GM21723 (cell line): ENCODE data around the gene ANK2.
"Not testable (repeated sequence)": the region's sequence is repeated elsewhere in the genome, so short reads cannot be mapped to it uniquely, and the experiment has no call there.

ENCODE experiments used
- ATAC-seq: cut with Tn5 transposase; IDR thresholded peaks from one replicate; pipeline ENCODE4 v1.9.1; 2021; ENCODE audit warnings: mild to moderate bottlenecking, moderate library complexity; ENCODE audit not compliant: unreplicated experiment

ANK2 gene

DNA sequence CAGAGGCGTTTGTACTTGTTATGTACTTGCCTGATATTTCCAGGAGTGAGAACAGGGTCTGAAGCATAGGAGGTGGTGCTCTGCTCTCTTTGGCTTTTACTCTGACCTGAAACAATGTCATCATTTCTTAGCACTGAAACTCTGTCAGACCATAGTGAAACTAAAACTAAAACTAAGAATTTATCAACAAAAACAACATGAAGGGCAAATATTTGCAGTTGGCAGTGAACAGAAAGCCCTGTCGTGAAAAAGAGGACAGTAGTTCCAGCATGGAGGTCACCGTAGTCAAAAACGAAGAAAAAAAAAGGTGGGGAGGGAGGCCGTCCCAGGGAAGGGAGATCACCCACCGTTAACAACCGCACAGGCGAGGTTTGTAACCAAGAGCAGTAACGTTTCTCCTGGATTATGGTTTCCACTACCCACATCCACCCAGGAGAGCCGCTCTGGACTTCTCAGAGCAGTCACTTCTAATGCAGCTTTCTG is 97.5 kb downstream of the ANK2 start:
- ATAC-seq, result peak; percentile 71

DNA sequence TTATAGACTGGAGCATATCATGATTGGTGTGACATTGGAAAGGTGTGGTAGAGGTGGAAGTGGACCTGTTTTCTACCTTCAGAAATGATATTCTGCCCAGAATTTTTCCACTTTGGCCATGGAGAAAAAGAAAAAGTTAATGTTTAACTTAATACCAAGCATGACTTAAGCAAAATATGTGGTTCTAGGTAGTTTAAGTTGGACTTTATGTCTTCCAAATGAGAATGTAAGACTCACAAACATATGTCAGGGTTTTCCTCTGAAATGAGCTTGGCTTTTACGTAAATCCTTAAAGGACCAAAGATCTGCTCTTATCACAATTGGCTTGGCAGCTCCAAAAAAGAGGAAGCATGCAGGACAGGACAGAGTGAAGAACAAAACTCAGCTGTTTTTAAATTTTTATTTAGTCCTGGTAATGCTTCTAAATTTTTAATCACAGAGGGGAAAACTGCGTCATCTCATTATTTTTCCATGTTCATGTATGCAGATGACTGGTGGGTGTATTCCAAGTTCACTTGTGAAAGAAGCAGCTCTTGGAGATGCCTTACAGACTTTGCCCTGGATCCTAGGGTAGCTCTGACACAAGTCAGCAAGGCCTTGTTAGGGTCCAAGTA is 98.2 kb downstream of the ANK2 start:
- no peak for ATAC-seq

DNA sequence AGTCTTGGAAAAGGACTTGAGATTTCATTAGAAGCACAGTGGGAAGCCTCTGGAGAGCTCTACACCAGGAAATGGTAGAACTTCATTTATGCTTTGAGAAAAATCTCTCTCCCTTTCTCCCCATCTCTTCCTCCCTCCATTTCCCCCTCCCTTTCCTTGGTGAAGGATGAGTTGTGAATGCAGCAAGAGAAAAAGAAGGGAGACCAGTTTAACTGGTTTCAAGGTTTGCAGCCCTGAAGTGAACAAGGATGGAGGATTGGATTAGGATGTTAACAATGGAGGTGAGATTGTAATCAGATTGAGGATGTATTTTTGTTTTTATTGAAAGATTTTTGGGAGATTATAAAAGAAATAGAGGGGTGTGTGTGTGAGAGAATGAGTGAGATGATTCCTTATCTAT is 99.5 kb downstream of the ANK2 start:
- ATAC-seq, result no peak

DNA sequence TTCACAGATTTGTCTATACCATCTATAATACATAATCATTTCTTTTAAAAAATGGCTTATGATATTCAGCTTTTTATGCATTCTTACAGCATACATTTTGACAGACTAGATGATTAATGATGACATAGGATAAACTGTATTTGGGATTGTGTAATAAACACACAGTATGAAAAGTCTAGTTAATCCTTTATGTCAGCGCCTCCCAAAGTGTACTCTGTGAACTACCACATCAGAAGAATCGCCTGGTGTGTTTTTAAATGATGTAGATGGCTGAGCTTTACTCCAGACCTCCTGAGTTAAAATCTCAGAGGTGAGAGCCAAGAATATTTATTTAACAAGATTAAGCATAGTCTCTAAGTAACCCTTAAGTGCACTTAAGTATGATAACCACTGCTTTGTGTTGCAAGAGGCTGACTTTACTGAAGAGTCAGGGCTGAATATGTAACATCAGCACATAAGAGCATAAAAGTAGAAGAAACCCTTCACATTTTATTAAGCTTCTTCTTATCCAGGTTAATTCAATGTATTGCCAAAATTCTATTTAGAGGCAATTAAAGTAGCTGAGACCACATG is 104.2 kb downstream of the ANK2 start:
- no peak for ATAC-seq

DNA sequence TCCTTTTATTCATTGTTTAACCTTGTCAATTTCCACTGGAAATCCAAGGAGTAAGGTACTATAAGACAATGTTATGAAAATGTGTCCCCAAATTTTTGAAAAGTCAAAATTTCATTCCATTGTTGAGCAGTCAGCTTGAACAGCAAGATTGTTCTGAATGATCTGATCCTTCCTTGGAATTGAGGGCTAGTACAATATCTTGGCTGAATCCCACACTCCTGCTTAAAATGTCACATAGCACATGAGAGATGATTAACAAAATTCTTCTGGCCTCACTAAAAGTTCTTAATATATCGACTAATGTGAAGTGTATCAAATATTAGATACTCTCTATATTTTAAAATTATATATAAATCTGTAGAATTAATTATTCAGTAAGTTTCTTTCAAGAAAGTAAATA is 104.8 kb downstream of the ANK2 start:
- ATAC-seq, result no peak

DNA sequence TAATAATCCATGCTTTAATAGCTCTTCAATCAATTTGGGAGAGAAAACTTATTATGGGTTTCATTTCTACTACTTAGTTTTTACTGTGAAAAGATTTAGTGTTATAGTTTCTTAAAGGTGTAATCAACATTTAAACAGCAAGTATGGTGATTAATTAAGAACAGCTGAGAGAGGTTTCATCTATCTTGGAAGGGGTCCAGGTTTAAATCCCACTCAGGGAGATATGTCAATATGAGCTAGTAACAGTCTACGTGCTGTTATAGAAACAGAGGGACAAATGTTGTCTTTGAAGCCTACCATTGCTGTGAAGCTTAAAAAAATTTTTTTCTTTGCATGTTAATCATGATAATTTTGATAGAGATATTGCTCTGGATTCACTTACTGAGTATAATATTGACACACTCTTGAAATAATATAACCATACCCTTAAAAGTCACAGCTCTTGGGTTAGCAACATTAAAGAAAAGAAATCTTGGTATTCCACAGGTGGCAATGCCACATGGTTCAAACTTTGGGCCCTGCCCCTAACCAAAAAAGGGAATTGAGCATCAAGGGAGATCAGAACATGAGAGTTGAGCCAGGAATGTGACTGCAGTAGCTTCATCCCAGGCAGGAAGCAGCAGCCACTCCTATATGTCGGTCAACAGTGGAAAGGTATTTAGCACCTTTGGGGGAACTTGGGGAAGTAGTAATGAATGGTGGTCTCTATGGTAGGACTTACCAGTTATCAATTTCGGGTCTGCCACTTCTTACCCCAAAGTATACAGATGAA is 107.8 kb downstream of the ANK2 start:
- no peak for ATAC-seq

DNA sequence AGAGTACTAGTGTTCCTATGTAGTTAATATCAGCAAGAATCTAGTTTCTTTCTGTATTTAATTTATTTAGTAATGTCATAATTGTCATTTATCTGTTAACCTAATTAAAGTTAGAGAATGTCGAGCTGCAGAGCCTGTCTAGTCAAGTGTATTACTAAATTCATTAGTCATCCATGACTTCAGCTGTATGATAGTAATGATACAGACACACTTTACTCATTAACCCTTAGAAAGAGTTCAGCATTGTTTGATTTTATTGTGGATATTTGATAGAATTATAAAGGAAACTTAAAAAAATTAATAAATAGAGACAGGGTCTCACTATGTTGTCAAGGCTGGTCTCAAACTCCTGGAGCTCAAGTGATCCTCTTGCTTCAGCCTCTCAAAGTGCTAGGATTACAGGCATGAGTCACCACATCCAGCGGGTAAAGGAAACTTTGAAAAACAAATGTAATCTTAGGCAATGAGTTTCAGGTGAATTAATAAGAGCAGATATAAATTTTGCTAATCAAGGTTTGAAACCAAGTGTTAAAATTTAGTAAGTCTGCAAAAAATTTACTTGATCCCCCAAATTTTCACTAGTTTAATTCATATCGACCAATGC is 110.6 kb downstream of the ANK2 start:
- no peak for ATAC-seq

DNA sequence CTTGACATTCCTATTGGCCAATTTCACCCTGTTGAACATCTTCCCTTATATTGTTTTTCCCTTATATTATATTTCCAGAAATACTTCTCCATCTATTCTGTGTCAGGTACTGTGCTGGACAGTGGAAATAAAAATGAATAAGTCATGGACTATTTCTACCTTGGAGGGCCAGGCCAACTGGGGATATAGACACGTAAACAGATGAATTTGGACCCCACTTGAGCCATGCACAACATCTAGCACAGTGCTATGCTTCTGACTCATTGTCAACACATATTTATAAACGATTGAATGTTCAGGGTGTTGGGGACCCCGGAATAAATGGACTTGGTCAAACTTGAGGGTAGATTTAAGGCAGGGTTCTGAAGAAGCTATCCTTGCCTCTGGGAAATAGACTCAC is 111.1 kb downstream of the ANK2 start:
- no peak for ATAC-seq

DNA sequence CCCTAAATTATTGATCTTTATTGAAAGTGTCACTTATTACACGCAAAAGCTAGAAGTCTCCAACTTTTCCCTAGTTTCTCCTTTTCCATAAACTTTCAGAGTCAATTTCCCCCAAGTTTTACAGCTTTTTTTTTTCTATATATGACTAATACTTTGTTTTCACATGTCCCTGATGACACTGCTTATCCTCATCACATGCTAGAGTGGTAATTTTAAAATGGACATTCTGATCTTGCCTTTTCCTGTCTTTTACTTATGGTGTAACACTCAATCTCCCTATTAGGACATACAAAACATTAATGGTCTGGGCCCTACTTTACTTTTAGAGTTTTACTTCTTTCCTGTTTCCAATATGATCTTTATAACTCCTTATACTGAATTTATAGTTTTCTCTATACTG is 112.6 kb downstream of the ANK2 start:
- ATAC-seq, result no peak

DNA sequence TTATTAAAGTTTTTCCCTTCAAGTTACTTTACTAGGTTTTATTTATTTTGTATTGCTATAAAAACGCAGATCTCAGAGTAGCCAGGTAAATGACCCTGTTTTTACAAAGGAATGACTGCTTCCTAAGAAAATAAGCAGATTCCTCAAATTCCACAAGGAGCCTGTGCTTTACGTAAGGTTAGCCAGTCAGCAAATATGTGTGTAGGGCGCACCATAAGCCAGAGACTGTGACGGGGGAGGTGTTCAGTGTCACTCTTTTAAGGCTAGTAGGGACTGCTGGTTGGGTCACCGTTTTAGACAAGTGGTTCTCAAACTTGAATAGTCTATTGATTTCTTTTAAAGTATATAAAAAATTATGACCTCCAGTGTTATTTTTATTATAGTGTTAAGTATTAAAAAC is 119.9 kb downstream of the ANK2 start:
- ATAC-seq, result no peak

DNA sequence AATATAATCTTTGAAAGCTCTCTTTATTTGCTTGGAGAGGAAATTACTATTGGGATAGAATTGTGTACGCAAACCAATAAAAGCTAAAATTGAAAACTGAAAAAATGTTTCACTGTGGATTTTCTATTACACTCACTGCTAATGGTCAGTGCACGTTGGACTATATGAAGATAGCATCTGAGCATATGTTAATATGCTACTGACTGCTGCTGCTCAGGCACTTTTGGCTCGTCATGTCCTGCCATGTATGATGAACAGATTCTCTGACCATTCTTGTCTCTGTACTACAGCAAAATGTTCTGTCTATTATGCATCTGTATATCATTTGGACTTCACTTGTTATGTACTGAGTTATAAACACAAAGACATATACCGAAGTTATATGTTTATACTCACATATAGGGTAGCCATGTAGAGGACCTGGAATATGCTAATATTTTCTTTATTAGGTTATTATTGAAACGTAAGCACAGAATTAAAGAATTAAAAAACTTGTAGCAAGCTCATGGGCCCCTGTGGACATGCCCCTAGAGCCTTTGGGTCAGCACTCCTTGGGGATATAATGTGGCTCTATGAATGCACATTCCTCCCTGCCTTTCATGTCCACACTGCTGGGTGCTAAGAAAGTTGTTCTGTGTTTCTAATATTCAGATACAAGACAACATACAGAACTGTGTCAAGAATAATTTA is 120.8 kb downstream of the ANK2 start:
- ATAC-seq, result no peak

DNA sequence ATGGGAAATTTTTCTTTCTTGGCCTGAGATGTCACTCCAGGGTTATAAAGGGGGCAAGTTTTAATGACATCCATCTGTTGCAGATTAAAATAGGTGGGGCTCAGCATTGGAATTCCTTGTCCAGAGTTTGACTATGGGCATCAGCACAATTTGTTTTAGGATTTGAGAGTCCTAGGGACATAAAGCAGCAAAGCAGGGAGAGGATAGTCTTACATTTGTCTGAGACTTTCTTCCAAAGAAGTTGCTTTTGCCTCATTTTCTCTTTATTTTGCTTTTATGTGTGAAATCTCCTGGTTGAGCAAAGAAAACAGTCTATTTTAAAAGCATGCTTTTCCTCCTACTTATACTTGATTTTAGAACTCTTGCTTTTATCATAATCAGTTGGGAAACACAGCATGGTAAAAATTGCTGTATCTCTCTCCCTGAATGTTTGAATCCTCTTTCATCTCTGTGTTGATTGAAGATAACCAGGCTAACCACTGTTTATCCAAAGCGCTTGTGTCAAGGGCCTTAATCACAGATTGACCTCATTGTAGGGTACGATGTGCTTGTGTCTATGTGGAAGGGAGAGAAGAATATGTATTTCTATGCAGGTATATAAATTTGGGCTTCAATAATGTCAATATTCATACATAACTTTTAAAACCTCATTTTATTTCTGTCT is 121.5 kb downstream of the ANK2 start:
- no peak for ATAC-seq

DNA sequence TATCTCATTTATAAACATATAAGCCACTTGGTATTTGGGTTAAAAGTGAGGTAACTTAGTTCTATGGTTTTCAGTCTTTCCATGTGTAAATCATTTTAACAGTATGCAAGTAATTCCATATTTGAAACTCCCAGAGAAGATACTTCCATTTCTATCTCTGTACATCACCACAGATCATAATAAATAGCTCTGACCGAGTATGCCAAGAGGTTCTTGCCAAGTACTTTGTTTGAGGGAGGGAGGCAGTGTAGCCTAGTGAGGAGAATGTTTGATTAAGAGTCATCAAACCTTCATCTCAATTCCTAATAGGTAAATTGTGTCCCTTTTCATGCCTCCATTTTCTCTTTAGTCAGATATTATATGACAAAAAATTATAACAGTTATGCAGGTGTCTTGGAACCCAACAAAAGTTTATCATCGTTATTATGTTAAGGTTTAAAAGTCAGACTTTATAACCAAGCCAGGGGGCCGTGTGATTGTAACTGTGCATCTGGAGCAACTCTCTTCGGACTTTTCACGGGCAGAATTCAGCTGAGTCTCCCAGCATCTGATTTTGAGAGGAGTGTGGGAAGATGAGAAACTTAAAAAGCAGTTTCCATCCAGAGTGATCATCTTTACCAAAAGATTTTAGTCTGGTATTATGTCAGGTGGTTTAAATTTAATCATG is 123.8 kb downstream of the ANK2 start:
- no peak for ATAC-seq

DNA sequence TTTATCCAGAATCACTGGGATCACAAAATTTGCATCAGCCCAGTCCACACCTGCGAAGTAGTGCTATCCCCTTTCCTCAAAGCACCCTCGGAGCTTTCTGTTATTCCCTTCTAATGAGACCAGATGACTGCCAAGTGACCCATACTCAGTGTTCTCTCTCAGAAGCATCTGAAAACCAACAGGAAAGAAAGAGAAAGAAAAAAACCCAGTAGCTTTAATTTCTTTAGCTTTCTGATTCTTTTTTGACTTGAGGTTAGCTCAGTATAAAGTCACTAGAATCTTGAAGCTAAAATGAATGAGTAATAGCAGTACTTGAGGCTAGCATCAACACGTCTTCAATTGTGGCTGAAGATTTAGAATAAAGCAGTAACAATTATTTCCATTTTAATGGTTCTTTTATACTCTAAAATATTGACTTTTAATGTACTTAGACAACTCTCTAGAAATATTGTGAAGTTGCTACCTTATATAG is 124.4 kb downstream of the ANK2 start:
- peak; percentile 63 for ATAC-seq

DNA sequence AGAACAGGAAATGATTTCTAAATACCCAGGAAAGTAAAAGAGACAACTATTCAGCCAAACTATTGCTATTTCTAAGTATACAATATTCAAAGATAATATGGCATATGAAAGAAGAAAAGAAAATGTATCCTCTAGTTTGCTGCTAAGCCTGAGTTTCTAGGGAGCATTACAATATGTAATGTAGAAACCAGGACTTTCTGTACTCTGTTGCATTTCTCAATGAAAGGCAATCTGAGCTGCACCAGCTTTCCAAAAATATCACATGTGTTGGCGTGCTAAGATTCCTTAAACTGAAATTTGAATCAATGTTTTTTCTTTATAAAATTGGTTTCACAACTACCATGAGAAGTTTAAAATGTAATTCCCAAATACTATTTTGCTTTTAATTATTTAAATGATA is 129.6 kb downstream of the ANK2 start:
- ATAC-seq, result no peak

DNA sequence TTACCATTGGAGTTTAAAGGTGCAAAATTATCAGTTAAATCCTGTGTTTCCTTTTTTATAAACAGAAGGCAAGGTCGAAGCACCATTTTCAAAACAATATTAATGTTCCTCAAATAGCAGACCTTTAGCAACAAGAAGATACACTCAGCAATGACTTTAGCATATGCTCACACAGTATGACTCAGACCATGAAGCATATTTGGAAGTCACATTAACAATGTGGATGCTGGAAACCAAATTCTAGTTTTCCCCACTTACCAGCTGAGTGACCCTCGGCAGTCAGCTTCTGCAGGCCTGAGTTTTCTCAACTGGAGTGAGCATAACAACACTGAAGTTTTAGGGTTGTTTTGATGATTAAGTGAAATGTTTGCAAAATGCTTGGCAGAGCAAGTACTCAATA is 130.5 kb downstream of the ANK2 start:
- no peak for ATAC-seq

DNA sequence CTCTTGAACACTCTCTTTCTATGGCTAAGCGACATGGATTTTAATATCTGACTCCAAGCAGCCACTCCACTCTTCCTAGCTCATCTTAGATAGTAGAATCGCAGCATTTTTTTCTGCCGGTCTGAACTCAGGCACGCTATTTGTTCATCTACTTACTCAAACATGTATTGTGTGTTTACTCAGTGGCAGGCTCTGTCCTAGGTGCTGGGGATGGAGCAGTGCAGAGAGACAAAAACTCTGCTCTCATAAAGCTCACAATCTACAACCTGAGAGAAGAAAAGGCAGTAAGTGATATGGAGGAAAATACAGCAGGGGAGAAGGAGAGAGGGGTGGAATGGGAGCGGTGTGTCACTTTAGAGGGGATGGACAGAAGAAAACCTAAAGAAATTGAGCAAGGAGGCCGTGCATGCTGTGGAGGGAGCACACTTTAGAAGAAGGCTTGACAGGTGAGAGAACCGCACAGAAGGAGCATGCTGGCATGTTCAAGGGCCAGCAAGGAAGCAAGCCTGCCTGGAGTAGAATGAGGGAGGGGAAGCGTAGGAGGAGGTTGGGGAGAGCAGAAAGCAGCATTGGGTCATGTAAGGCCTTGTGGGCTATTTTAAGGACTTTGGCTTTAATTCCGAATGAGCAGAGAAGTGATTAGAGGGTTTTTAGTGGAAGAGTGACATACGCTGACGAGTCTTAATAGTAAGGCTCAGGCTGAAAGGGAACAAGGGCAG is 132.0 kb downstream of the ANK2 start:
- ATAC-seq, result no peak

DNA sequence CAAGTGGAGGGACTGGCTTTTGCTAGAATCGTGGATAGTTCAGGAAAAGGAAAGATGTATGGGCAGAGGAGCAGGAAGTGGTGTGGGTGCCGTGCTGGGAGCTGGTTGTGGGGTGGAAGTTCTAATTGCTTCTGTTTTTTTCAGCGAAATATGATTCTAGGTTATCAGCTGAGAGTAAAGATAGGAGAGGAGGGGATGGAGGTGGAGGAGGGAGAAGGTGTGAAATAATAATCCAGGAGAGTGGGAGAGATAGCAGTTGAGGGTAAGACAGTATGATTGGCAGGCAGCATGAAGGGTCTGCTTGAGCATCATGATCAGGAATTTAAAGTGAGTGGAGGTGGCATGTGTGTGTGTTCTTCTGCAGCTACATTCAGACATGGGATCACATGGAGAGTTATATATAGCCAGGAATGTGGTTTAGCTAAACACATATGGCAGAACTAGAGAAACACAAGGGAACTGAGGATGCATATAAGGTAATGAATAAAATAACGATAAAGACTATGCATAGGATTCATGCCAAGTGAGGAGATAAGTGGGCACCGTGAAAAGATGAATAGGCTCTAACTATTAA is 133.7 kb downstream of the ANK2 start:
- no peak for ATAC-seq

DNA sequence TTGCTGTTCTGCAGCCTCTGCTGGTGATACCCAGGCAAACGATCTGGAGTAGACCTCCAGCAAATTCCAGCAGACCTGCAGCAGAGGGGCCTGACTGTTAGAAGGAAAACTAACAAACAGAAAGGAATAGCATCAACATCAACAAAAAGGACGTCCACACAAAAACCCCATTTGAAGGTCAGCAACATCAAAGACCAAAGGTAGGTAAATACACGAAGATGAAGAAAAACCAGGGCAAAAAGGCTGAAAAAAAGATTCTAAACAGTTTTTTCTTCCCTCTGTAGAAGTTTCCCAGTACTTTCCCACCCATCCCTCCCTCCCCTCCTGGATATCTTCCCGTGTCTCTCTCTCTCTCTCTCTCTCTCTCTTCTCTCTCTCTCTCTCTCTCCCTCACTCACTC is 136.8 kb downstream of the ANK2 start:
- not testable (repeated sequence) for ATAC-seq
